ENCODE measurements around the gene TRMT10A.

TRMT10A gene

GRCh38 chr4:99518601-99519295 is 45.1 kb downstream of the TRMT10A start:
- no peak for DNase-seq (ENCODE audit: low read depth, low spot score)
- Histone ChIP-seq H3K4me3 (ENCODE audit: insufficient read length, low read depth) (no peak overlapping the region), H3K4me1 (ENCODE audit: insufficient read depth, insufficient read length) (no peaks in the 10 kb centered on the region), H3K9ac (ENCODE audit: insufficient read length, low read depth) (no peak overlapping the region), H3K9me3 (ENCODE audit: insufficient read depth, low read length) (no peaks in the 10 kb centered on the region), H3K27me3 (ENCODE audit: insufficient read depth, insufficient read length) (no peaks in the 10 kb centered on the region), H3K36me3 (ENCODE audit: insufficient read depth, insufficient read length, low read length) (no peaks in the 10 kb centered on the region)
- TF ChIP-seq SUZ12 (IDR thresholded peaks at IDR 0.05; ENCODE audit: extremely low read depth, insufficient read depth, insufficient read length) (no peak), YY1 (IDR thresholded peaks at IDR 0.05; ENCODE audit: insufficient read depth, insufficient read length) (no peak), ZNF274 (IDR thresholded peaks at IDR 0.05; ENCODE audit: low read depth, low read length) (no peak)

- H3K27me3 ChIP-seq (ENCODE audit: insufficient read depth, insufficient read length) = no peaks in the 10 kb centered on the region
- TF ChIP-seq SUZ12 (IDR thresholded peaks at IDR 0.05; ENCODE audit: extremely low read depth, insufficient read depth, insufficient read length) = no peak
- TF ChIP-seq ZNF274 (IDR thresholded peaks at IDR 0.05; ENCODE audit: low read depth, low read length) = no peak
- H3K9ac ChIP-seq (ENCODE audit: insufficient read length, low read depth) = no peak within 1 kb of the TSS
- no peak for DNase-seq (ENCODE audit: low read depth, low spot score)
- H3K4me1 ChIP-seq (ENCODE audit: insufficient read depth, insufficient read length) = no peaks in the 10 kb centered on the region
- H3K36me3 ChIP-seq (ENCODE audit: insufficient read depth, insufficient read length, low read length) = no peaks in the 10 kb centered on the region
- H3K4me3 ChIP-seq (ENCODE audit: insufficient read length, low read depth) = no peak within 1 kb of the TSS
- no peaks in the 10 kb centered on the region for H3K9me3 ChIP-seq (ENCODE audit: insufficient read depth, low read length)
Observed at GRCh38 chr4:99510721-99511120, 53.1 kb downstream of the TRMT10A start, which contains the start of gene C4orf17. Gene C4orf17 (plus strand): TSS chr4:99511021. CDS start chr4:99513082, 2,061 bp downstream.

GRCh38 chr4:99507762-99508161 is 56.1 kb downstream of the TRMT10A start:
- H3K4me1 ChIP-seq (ENCODE audit: insufficient read depth, insufficient read length) = no peaks in the 10 kb centered on the region
- H3K36me3 ChIP-seq (ENCODE audit: insufficient read depth, insufficient read length, low read length) = no peaks in the 10 kb centered on the region
- no peaks in the 10 kb centered on the region for H3K27me3 ChIP-seq (ENCODE audit: insufficient read depth, insufficient read length)
- no peaks in the 10 kb centered on the region for H3K9me3 ChIP-seq (ENCODE audit: insufficient read depth, low read length)
- no peak for DNase-seq (ENCODE audit: low read depth, low spot score)
- H3K9ac ChIP-seq (ENCODE audit: insufficient read length, low read depth) = no peak overlapping the region
- no peak for TF ChIP-seq ZNF274 (IDR thresholded peaks at IDR 0.05; ENCODE audit: low read depth, low read length)
- no peak for TF ChIP-seq YY1 (IDR thresholded peaks at IDR 0.05; ENCODE audit: insufficient read depth, insufficient read length)
- no peak for TF ChIP-seq SUZ12 (IDR thresholded peaks at IDR 0.05; ENCODE audit: extremely low read depth, insufficient read depth, insufficient read length)
- H3K4me3 ChIP-seq (ENCODE audit: insufficient read length, low read depth) = no peak overlapping the region

- Histone ChIP-seq H3K27me3 (ENCODE audit: insufficient read depth, insufficient read length) (no peaks in the 10 kb centered on the region), H3K9me3 (ENCODE audit: insufficient read depth, low read length) (no peaks in the 10 kb centered on the region), H3K9ac (ENCODE audit: insufficient read length, low read depth) (no peak overlapping the region), H3K4me3 (ENCODE audit: insufficient read length, low read depth) (no peak overlapping the region), H3K36me3 (ENCODE audit: insufficient read depth, insufficient read length, low read length) (no peaks in the 10 kb centered on the region), H3K4me1 (ENCODE audit: insufficient read depth, insufficient read length) (no peaks in the 10 kb centered on the region)
- TF ChIP-seq SUZ12 (IDR thresholded peaks at IDR 0.05; ENCODE audit: extremely low read depth, insufficient read depth, insufficient read length) (no peak), YY1 (IDR thresholded peaks at IDR 0.05; ENCODE audit: insufficient read depth, insufficient read length) (no peak), ZNF274 (IDR thresholded peaks at IDR 0.05; ENCODE audit: low read depth, low read length) (no peak)
- DNase-seq (ENCODE audit: low read depth, low spot score) = no peak
Observed at GRCh38 chr4:99507349-99507748, 56.5 kb downstream of the TRMT10A start.

- DNase-seq (ENCODE audit: low read depth, low spot score) = no peak
Observed at GRCh38 chr4:99506781-99507180, 57.1 kb downstream of the TRMT10A start.

GRCh38 chr4:99504804-99505502 is 58.9 kb downstream of the TRMT10A start:
- no peak overlapping the region for H3K9ac ChIP-seq (ENCODE audit: insufficient read length, low read depth)
- no peak for DNase-seq (ENCODE audit: low read depth, low spot score)
- H3K4me3 ChIP-seq (ENCODE audit: insufficient read length, low read depth) = no peak overlapping the region
- no peaks in the 10 kb centered on the region for H3K36me3 ChIP-seq (ENCODE audit: insufficient read depth, insufficient read length, low read length)
- no peaks in the 10 kb centered on the region for H3K4me1 ChIP-seq (ENCODE audit: insufficient read depth, insufficient read length)
- H3K27me3 ChIP-seq (ENCODE audit: insufficient read depth, insufficient read length) = no peaks in the 10 kb centered on the region
- TF ChIP-seq YY1 (IDR thresholded peaks at IDR 0.05; ENCODE audit: insufficient read depth, insufficient read length) = no peak
- no peaks in the 10 kb centered on the region for H3K9me3 ChIP-seq (ENCODE audit: insufficient read depth, low read length)

More at GRCh38 chr4:99506781-99507180, 57.1 kb downstream of the TRMT10A start:
- no peaks in the 10 kb centered on the region for H3K27me3 ChIP-seq (ENCODE audit: insufficient read depth, insufficient read length)
- H3K4me1 ChIP-seq (ENCODE audit: insufficient read depth, insufficient read length) = no peaks in the 10 kb centered on the region
- no peak for TF ChIP-seq YY1 (IDR thresholded peaks at IDR 0.05; ENCODE audit: insufficient read depth, insufficient read length)
- TF ChIP-seq ZNF274 (IDR thresholded peaks at IDR 0.05; ENCODE audit: low read depth, low read length) = no peak
- no peak for TF ChIP-seq SUZ12 (IDR thresholded peaks at IDR 0.05; ENCODE audit: extremely low read depth, insufficient read depth, insufficient read length)
- H3K4me3 ChIP-seq (ENCODE audit: insufficient read length, low read depth) = no peak overlapping the region
- H3K36me3 ChIP-seq (ENCODE audit: insufficient read depth, insufficient read length, low read length) = no peaks in the 10 kb centered on the region
- H3K9me3 ChIP-seq (ENCODE audit: insufficient read depth, low read length) = no peaks in the 10 kb centered on the region
- no peak overlapping the region for H3K9ac ChIP-seq (ENCODE audit: insufficient read length, low read depth)

Measured in NT2/D1 (cell line).